K562 (cell line): ENCODE data around the gene ZNRF1. TPM values are rescaled to one million over a fixed set of nuclear protein-coding genes. Genes with fewer than 3 reads are reported as not detected.
A peak's percentile ranks its signal among the peaks of the same experiment; 100 is the strongest.
"Not testable (repeated sequence)": the region's sequence is repeated elsewhere in the genome, so short reads cannot be mapped to it uniquely, and the experiment has no call there.

Source experiments
- ATAC-seq: fragments of 200-7000 bp; cut with Tn5 transposase; 3 replicates; pipeline ENCODE4 v1.9.1; 2020; ENCODE audit warnings: moderate library complexity
- BruUV-seq: library from RNA; stranded (reverse); fragments of 400-500 nt; replicated peaks from 2 replicates; lab custom pipeline; 2021; lab: Mats Ljungman, UMichigan
- CTCF ChIA-PET: fragments of 300-600 bp; formaldehyde crosslinking; extraction: SDS; loops from one replicate; lab custom pipeline; 2021; ENCODE audit warnings: low intra/inter-chr PET ratio; lab: Yijun Ruan, JAX
- POLR2A ChIA-PET: fragments of 300-600, 350-650 bp; sonication (Branson Sonifier 250); formaldehyde crosslinking; extraction: SDS; loops from one replicate; lab custom pipeline; 2021; ENCODE audit warnings: antibody characterized with exemption, inconsistent platforms; lab: Yijun Ruan, JAX
- DNase-seq, 4 experiments: peaks; one replicate each; pipeline versions ENCODE4 v3.0.0 to v3.0.0-alpha.2; 2011 to 2018; ENCODE audit warnings: low spot score in 3 of 4, mixed read lengths in 3 of 4; ENCODE audit errors: extremely low read depth in 1 of 4
- FAIRE-seq: peaks from 2 replicates; lab custom pipeline; 2011; peaks lifted over from hg19 to GRCh38; lab: Jason Lieb, UNC
- H2AFZ ChIP-seq: 2 replicates; pipeline ENCODE4 v1.6.0; 2011; ENCODE audit warnings: low read depth, low read length, control low read depth, inconsistent platforms
- H3K27ac ChIP-seq: fragments of 200-600 bp; 3 replicates; pipeline ENCODE4 v1.8.0; 2011; ENCODE audit warnings: low read depth, mild to moderate bottlenecking, control low read depth, inconsistent platforms, low read length, moderate library complexity, mixed read lengths; ENCODE audit errors: extremely low read depth
- H3K27me3 ChIP-seq, 2 experiments: fragments of 300-600 bp in 1 of 2; 2 replicates in 1 of 2; 3 replicates in 1 of 2; pipeline versions ENCODE4 v1.6.0 to v1.8.0; 2011; ENCODE audit warnings: inconsistent platforms in 2 of 2, low read length in 2 of 2, mild to moderate bottlenecking in 1 of 2, mixed read lengths in 1 of 2, moderate library complexity in 1 of 2; ENCODE audit not compliant: control insufficient read depth in 2 of 2, insufficient read depth in 2 of 2
- H3K36me3 ChIP-seq: fragments of 300-600 bp; 3 replicates; pipeline ENCODE4 v1.8.0; 2011; ENCODE audit warnings: mild to moderate bottlenecking, low read length, inconsistent platforms; ENCODE audit not compliant: control insufficient read depth, insufficient read depth
- H3K4me1 ChIP-seq, 2 experiments: fragments of 200-600 bp in 1 of 2; replicated peaks in 1 of 2; 2 replicates in 1 of 2; 3 replicates in 1 of 2; pipeline versions ENCODE4 v1.5.1 to v1.8.0; 2011; ENCODE audit warnings: inconsistent platforms in 2 of 2, low read length in 2 of 2, mild to moderate bottlenecking in 1 of 2, mixed read lengths in 1 of 2, moderate library complexity in 1 of 2; ENCODE audit not compliant: control insufficient read depth in 2 of 2, insufficient read depth in 2 of 2
- H3K4me2 ChIP-seq: 2 replicates; pipeline ENCODE4 v1.6.1; 2011; ENCODE audit warnings: low read length, control low read depth, inconsistent platforms, mixed read lengths; ENCODE audit not compliant: insufficient read depth
- H3K4me3 ChIP-seq: fragments of 200-600 bp; sonication (generic), shearing (Covaris generic); 2 replicates; pipeline ENCODE4 v1.5.1; 2016; ENCODE audit warnings: control low read depth, inconsistent platforms
- H3K79me2 ChIP-seq: fragments of 200-600 bp; 3 replicates; pipeline ENCODE4 v1.8.0; 2011; ENCODE audit warnings: low read length, inconsistent platforms; ENCODE audit not compliant: control insufficient read depth, insufficient read depth
- H3K9ac ChIP-seq, 2 experiments: 2 replicates each; pipeline versions ENCODE4 v1.6.0 to v1.6.1; 2011; ENCODE audit warnings: low read depth in 2 of 2, low read length in 2 of 2, control low read depth in 1 of 2, inconsistent platforms in 1 of 2, mild to moderate bottlenecking in 1 of 2, mixed read lengths in 1 of 2; ENCODE audit not compliant: insufficient read depth in 1 of 2
- H3K9me1 ChIP-seq: one replicate; pipeline ENCODE4 v1.6.0; 2011; ENCODE audit warnings: inconsistent platforms, mild to moderate bottlenecking, low read length, moderate library complexity; ENCODE audit not compliant: control insufficient read depth, insufficient read depth
- H3K9me3 ChIP-seq: replicated peaks from 2 replicates; pipeline ENCODE4 v1.5.1; 2011; ENCODE audit warnings: low read depth, low read length, inconsistent platforms; ENCODE audit not compliant: control insufficient read depth, insufficient read depth
- H4K20me1 ChIP-seq: replicated peaks from 2 replicates; pipeline ENCODE4 v1.6.1; 2011; ENCODE audit warnings: low read length, inconsistent platforms, mixed read lengths; ENCODE audit not compliant: control insufficient read depth, insufficient read depth
- ARID1B ChIP-seq: fragments of 450-650 bp; IDR thresholded peaks from 2 replicates; pipeline ENCODE4 v1.6.1; 2016; ENCODE audit warnings: antibody characterized with exemption, mild to moderate bottlenecking, inconsistent platforms
- BCOR ChIP-seq: fragments of 450-650 bp; IDR thresholded peaks from 2 replicates; pipeline ENCODE4 v1.6.1; 2016
- CBFA2T2 ChIP-seq: fragments of 450-650 bp; conservative IDR thresholded peaks from 2 replicates; pipeline ENCODE4 v1.6.1; 2017; ENCODE audit warnings: mild to moderate bottlenecking
- CBFA2T3 ChIP-seq: fragments of 450-650 bp; IDR thresholded peaks from 2 replicates; pipeline ENCODE4 v1.6.1; 2017
- DPF2 ChIP-seq: fragments of 450-650 bp; IDR thresholded peaks from 2 replicates; pipeline ENCODE4 v1.6.1; 2016
- GATAD2A ChIP-seq: fragments of 450-650 bp; IDR thresholded peaks from 2 replicates; pipeline ENCODE4 v1.6.1; 2017
- HDAC1 ChIP-seq, 2 experiments: fragments of 450-650 bp; IDR thresholded peaks; 2 replicates each; pipeline ENCODE4 v1.6.1; 2016 to 2017; ENCODE audit warnings: inconsistent platforms in 1 of 2, mild to moderate bottlenecking in 1 of 2, moderate library complexity in 1 of 2
- HDGF ChIP-seq: fragments of 450-650 bp; IDR thresholded peaks from 2 replicates; pipeline ENCODE4 v1.6.1; 2016
- HLTF ChIP-seq: fragments of 450-650 bp; IDR thresholded peaks from 2 replicates; pipeline ENCODE4 v1.6.1; 2016
- L3MBTL2 ChIP-seq: fragments of 450-650 bp; IDR thresholded peaks from 2 replicates; pipeline ENCODE4 v1.6.1; 2016; ENCODE audit warnings: mild to moderate bottlenecking, moderate library complexity
- MEF2D ChIP-seq: conservative IDR thresholded peaks from 2 replicates; pipeline ENCODE4 v1.6.1; 2016; ENCODE audit warnings: low read depth, missing genetic modification characterization, missing compliant biosample characterization
- MTA2 ChIP-seq: fragments of 450-650 bp; IDR thresholded peaks from 2 replicates; pipeline ENCODE4 v1.6.1; 2016; ENCODE audit warnings: low read depth
- SMARCA4 ChIP-seq: fragments of 450-650 bp; IDR thresholded peaks from 2 replicates; pipeline ENCODE4 v1.6.1; 2016
- TAL1 ChIP-seq: fragments of 450-650 bp; IDR thresholded peaks from 2 replicates; pipeline ENCODE4 v1.6.1; 2016; ENCODE audit warnings: mild to moderate bottlenecking
- TRIM24 ChIP-seq, 2 experiments: fragments of 450-650 bp; IDR thresholded peaks; 2 replicates each; pipeline ENCODE4 v1.6.1; 2016
- ZNF384 ChIP-seq: IDR thresholded peaks from 2 replicates; pipeline ENCODE4 v1.6.1; 2012; ENCODE audit warnings: low read depth, low read length, improper control_type of control experiment
- ZNF407 ChIP-seq: fragments of 450-650 bp; IDR thresholded peaks from 2 replicates; pipeline ENCODE4 v1.6.1; 2016; ENCODE audit warnings: low read depth
- WGBS: fragments of 100-300 bp; shearing (Covaris generic); methylation state at CpG from one replicate; pipeline ENCODE4 v1.1.6; 2016; ENCODE audit warnings: low coverage, mixed read lengths; ENCODE audit not compliant: insufficient coverage; ENCODE audit errors: missing lambda C conversion rate; 5-methylcytosine and 5-hydroxymethylcytosine counted together
- in situ Hi-C: fragments of 300-500 bp; cut with MboI; formaldehyde crosslinking; loops from 4 replicates; pipeline ENCODE4 v1.15.0; 2018; ENCODE audit warnings: inconsistent platforms, mixed read lengths
- intact Hi-C: fragments of 100-400 bp; cut with micrococcal nuclease; formaldehyde crosslinking; loops from 2 replicates; pipeline ENCODE4 v1.14.2; 2022
- polyA plus RNA-seq, 8 experiments: library from polyadenylated mRNA; depleted of rRNA in 4 of 8; stranded (reverse) in 5 of 8; unstranded in 3 of 8; fragments of >200 nt; fragmentation: Nextera tagmentation in 2 of 8; fragmentation: Illumina TruSeq in 1 of 8; extraction: Ambion mirVana in 2 of 8; extraction: Trizol in 1 of 8; gene quantifications; 2 replicates each; pipeline versions ENCODE4 v1.2.1 to v1.2.3, GENCODE V29; 2011 to 2014; ENCODE audit warnings: inconsistent platforms in 1 of 8, missing spikeins in 1 of 8
- total RNA-seq, 7 experiments: library from RNA; depleted of rRNA in 6 of 7; stranded (reverse); fragments of >200 nt in 6 of 7; fragmentation: Illumina TruSeq in 2 of 7; extraction: Trizol in 2 of 7; gene quantifications; 2 replicates each; pipeline versions ENCODE4 v1.2.1 to v1.2.3, GENCODE V29; 2011 to 2021; ENCODE audit warnings: low replicate concordance in 1 of 7

The ZNRF1 gene
- total and polyA plus RNA-seq, 9 of the 15 experiments (the other 6 are each of a cell fraction or from before 2014, with no cell fraction given) = 9.5 to 37.7 (median 20.0) TPM

- 23% methylated on average over 3 of the region's 6 CpGs for WGBS
- H3K9me1 ChIP-seq, BruUV-seq, H3K27me3 ChIP-seq, FAIRE-seq, H4K20me1 ChIP-seq, H3K9me3 ChIP-seq, H3K4me3 ChIP-seq, intact Hi-C loops, in situ Hi-C loops, H2AFZ ChIP-seq, H3K36me3 ChIP-seq, CTCF ChIA-PET: not testable (repeated sequence)
- peak overlapping the region; percentile 82; the same call in 2 of the 3 replicates for H3K27ac ChIP-seq
- H3K4me2 ChIP-seq = peak overlapping the region; percentile 63
- H3K9ac ChIP-seq = peak overlapping the region in 1 of 2 experiments; percentile 54; a peak in 1 of 4 replicates
- ATAC-seq (peak; percentile 58), DNase-seq (peak in 2 of 4 experiments; percentile 42 to 61)
- H3K79me2 ChIP-seq = peaks cover 98% of the 10 kb centered on the region
- H3K4me1 ChIP-seq = peaks cover 22 to 41% of the 10 kb centered on the region in 2 experiments
- POLR2A ChIA-PET = interaction anchor here (0.6 to 4.5 kb wide), 7 partner anchors 8 to 104 kb away, joined by 3 to 32 read pairs (median 5); no protein-coding TSS in a partner anchor
- 0 out of 2 replicates have a peak, but pooled peaks have one; percentile 23 for TF ChIP-seq HDGF
- TF ChIP-seq TRIM24 (IDR thresholded peaks at IDR 0.05) = peak in 1 of 2 experiments; percentile 10; a peak in 1 of 4 replicates
- TF ChIP-seq CBFA2T3 = peak; percentile 56
- peak; percentile 29; the same call in 1 of the 2 replicates for TF ChIP-seq TAL1
- 0 out of 2 replicates have a peak, but pooled peaks have one; percentile 11 for TF ChIP-seq HLTF
- TF ChIP-seq DPF2 = peak; percentile 69
- peak; percentile 32; the same call in 1 of the 2 replicates for TF ChIP-seq MTA2
- peak in 1 of 2 experiments; percentile 29; a peak in 1 of 4 replicates for TF ChIP-seq HDAC1 (IDR thresholded peaks at IDR 0.05)
- 0 out of 2 replicates have a peak, but pooled peaks have one; percentile 27 for TF ChIP-seq GATAD2A
- TF ChIP-seq ZNF384 = peak; percentile 78
- TF ChIP-seq CBFA2T2 = 0 out of 2 replicates have a peak, but pooled peaks have one; percentile 3
- peak; percentile 37; the same call in 1 of the 2 replicates for TF ChIP-seq L3MBTL2
- 0 out of 2 replicates have a peak, but pooled peaks have one; percentile 15 for TF ChIP-seq ZNF407
- peak; percentile 47 for TF ChIP-seq ARID1B
- 0 out of 2 replicates have a peak, but pooled peaks have one; percentile 31 for TF ChIP-seq BCOR
- peak; percentile 46; the same call in 1 of the 2 replicates for TF ChIP-seq SMARCA4
- 0 out of 2 replicates have a peak, but pooled peaks have one; percentile 35 for TF ChIP-seq MEF2D (tag)
Measured at GRCh38 chr16:75013123-75013522, 14.3 kb downstream of the ZNRF1 start.
